NCI-H146 treated with DMSO at 0.1 percent for 48 hours (cell line): ENCODE results near the gene CACNA2D3.

Source experiments
- DNase-seq: peaks from one replicate; lab custom pipeline; 2025; ENCODE audit not compliant: unreplicated experiment; lab: John Stamatoyannopoulos, UW

The CACNA2D3 gene

GRCh38 chr3:54361746-54362283 lies 239.5 kb downstream of the CACNA2D3 start:
- DNase-seq: no peak

DNA sequence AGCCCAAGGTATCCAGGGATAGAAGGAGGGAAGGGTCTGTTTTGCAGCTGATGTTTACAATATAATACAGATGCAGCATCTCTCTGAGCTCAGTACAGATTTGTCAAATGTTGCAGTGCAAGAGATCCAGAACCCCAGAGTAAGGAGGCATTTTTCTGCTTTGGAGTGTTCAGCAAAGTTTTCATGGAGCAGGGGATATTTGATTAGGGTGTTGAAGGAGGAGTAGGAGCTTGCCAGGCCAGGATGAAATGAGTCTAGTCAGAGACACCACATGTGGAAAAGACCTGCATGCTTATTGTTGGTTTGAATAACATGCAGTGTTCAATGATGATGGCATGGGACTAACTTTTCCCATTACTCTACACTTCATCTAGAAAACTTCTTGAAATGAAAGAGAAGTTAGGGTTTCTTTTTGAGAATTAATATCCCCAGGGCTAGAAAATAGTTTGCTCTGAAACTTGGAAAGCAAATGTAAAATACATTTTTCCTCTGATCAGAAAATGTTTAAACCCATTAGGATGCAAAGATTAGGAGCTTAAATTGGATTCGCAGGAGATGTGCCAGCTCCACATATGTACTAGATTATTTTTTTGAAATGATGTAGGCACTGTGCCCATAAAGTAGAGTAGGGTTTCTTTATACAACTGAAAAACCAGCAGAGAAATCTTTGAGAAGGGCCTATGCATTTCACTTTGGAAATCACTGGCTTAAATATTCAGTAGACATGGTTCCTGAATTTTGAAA lies 243.8 kb downstream of the CACNA2D3 start:
- DNase-seq: no peak

DNA sequence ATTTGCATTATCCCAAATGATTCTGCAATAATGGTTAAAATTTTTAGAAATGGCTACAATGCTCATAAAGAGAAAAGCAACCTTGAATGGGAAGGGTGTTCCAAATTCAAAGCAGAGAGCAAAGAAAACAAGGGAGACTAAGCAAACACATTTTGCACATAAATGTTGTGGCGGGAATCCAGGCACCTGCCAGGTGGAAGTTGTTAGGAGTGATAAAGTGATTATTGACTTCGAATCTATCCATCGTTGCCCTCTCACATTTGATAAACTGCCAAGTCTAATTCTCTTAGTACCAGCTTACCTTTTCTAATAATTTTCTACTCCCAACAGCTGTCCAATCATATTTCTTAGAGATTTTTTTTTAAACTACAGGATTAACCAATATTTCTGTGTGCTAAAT lies 244.5 kb downstream of the CACNA2D3 start:
- peak; percentile 72 for DNase-seq

GRCh38 chr3:54372232-54372631 lies 249.9 kb downstream of the CACNA2D3 start:
- DNase-seq: no peak

GRCh38 chr3:54374214-54374852 lies 252.0 kb downstream of the CACNA2D3 start:
- DNase-seq: no peak

DNA sequence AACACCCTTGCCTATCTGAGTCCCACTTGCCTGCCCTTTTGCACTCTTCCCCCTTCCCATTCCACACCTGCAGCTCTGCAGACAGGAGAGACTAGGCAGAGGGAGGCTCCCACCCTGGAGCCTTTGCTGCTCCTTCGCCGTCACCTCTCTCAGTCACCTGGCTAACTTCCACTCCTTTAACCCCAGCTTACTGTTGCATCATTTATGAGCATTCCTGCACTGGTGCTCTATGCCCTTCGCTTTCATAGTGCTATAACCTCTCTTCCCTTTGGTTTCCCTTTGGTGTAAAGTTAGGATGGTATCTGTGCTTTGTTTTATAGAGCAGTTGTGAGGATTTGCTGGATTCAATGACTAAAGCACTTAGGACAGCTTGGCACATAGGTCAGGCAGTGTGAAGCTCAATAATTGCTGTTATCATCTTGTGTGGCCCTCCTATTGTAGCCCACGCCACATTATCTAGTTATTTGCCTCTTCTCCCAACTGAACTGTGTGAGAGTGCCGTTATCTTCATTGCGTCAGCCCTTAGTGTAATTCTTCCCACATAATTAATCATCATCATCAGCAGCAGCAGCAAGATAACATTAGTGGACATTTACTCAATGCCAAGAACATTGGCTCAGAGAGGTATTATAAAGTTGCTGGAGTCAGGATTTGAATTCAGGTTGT lies 253.9 kb downstream of the CACNA2D3 start:
- peak; percentile 7 for DNase-seq

- DNase-seq: no peak
These were observed 254.7 kb downstream of the CACNA2D3 start for GRCh38 chr3:54376939-54377578.

GRCh38 chr3:54378184-54378583 lies 255.8 kb downstream of the CACNA2D3 start:
- DNase-seq: no peak

GRCh38 chr3:54384279-54384678 lies 261.9 kb downstream of the CACNA2D3 start:
- no peak for DNase-seq

DNA sequence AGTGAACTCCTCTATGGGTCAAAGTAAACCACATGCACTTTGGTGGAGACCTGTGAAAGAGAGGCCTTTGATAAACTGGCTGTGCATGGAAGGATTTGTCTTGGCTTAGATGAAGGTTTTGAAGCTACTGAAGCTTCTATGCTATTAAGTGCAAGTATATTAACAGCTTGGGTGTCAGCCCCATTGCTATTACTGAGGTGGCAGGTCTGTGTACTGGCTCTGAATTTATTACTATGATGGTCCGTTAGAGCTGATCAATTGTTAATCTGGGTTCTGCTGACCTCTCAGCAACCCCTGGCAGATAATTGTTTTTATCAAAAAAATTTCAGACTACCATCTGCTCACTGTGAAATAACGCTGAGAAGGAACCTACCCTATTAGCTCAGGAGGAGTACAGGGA lies 268.2 kb downstream of the CACNA2D3 start:
- no peak for DNase-seq

DNA sequence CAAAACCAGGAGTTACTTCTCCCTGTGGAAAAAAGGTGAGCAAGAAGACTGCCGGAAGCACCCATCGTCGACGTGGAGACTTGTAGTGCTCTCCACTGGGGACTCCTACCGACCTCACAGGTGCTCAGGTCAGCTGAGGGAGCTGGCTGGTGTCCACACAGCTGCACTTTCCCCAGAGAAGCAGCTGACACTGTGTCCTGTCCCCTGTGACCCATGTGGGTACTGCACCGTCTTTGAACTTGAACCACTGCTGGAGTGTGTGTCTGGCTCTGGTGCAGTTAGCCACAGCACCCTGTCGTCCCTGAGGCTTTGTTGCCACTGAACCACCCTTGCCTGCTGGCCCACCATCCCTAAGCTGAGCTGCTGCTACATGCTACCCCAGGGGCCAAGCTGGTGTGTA lies 270.8 kb downstream of the CACNA2D3 start:
- DNase-seq: no peak

- DNase-seq: no peak
These were observed 286.0 kb downstream of the CACNA2D3 start for GRCh38 chr3:54408328-54408727.

- DNase-seq: peak; percentile 89
These were observed 299.6 kb downstream of the CACNA2D3 start for GRCh38 chr3:54421943-54422342.

- peak; percentile 93 for DNase-seq
These were observed 301.9 kb downstream of the CACNA2D3 start for GRCh38 chr3:54424292-54424691.

DNA sequence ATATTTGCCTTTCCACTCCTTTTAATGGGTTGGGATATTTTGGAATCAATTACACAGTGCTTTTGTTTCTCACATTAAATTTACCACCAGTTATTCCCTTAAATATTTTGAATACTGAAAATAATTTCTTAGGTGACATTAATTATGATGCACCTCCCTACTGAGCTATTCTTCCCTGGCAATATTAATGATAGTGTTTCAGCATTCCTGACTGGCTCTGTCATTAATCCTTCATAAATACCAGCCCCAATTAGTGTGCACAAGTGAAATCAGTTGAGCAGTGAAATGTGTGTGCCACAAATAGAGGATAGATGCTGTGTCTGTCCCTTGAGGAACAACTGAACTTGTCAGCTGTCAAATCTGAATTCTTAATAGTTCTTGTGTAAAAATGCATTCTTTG lies 304.0 kb downstream of the CACNA2D3 start:
- DNase-seq: no peak

GRCh38 chr3:54427501-54427900 lies 305.1 kb downstream of the CACNA2D3 start:
- peak; percentile 67 for DNase-seq

GRCh38 chr3:54427941-54428871 lies 305.9 kb downstream of the CACNA2D3 start:
- peak; percentile 77 for DNase-seq

DNA sequence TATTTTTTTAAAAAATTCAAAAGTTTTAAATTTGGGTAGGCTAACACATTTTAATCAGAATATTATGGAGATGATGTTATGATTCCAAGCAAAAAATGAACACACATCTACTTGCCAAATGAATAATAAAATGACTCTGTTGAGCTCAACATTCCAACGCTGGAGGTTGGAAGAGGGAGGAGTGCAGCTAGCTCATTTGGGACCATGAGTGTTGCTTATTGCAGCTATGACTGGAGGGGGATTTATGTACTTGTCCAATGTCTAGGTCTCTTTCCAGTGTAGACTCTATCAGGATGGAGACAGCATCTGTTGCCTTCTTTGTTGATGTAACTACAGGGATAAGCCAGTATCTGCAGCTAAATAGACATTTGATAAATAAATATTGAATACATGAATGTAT lies 310.6 kb downstream of the CACNA2D3 start:
- DNase-seq: no peak

GRCh38 chr3:54433846-54434245 lies 311.5 kb downstream of the CACNA2D3 start:
- DNase-seq: peak; percentile 16

GRCh38 chr3:54434756-54435155 lies 312.4 kb downstream of the CACNA2D3 start:
- DNase-seq: no peak
